ENCODE data around the gene FAM162B. TPM values are rescaled to one million over a fixed set of nuclear protein-coding genes. Genes with fewer than 3 reads are reported as not detected.
"Not testable (repeated sequence)": the region's sequence is repeated elsewhere in the genome, so short reads cannot be mapped to it uniquely, and the experiment has no call there.

The FAM162B gene
- total and polyA plus RNA-seq, 8 donors = 1.4 to 7.7 (median 3.2) TPM; not detected in 4

GRCh38 chr6:116762235-116762634 is 3.3 kb downstream of the FAM162B start:
- no peak overlapping the region for H3K4me3 ChIP-seq
- no peak overlapping the region for H3K27ac ChIP-seq
- 83 to 100% (median 89%) methylated on average over 1 of the region's 1 CpG for WGBS, 5 donors
- no peaks in the 10 kb centered on the region for H3K36me3 ChIP-seq
- DNase-seq = no peak
- intact Hi-C loops (cut with DNase I; ENCODE audit: low total_unique reads) = no loop called here
- no peak for TF ChIP-seq EP300 (IDR thresholded peaks at IDR 0.05)
- H3K27me3 ChIP-seq = peaks cover 0 to 34% (median 21%) of the 10 kb centered on the region in 3 donors
- no peaks in the 10 kb centered on the region for H3K9me3 ChIP-seq
- peaks cover 6 to 18% (median 15%) of the 10 kb centered on the region in 4 donors for H3K4me1 ChIP-seq

GRCh38 chr6:116761779-116762178 is 3.7 kb downstream of the FAM162B start:
- Histone ChIP-seq H3K27ac (no peak overlapping the region), H3K4me1 (peaks cover 6 to 18% (median 15%) of the 10 kb centered on the region in 4 donors), H3K4me3 (no peak overlapping the region), H3K36me3 (no peaks in the 10 kb centered on the region), H3K9me3 (no peaks in the 10 kb centered on the region), H3K27me3 (peaks cover 0 to 31% (median 21%) of the 10 kb centered on the region in 3 donors)
- no peak for DNase-seq
- intact Hi-C loops (cut with DNase I; ENCODE audit: low total_unique reads) = no loop called here
- WGBS, 5 donors = 51 to 74% (median 68%) methylated on average over 4 of the region's 4 CpGs
- TF ChIP-seq CTCF (IDR thresholded peaks at IDR 0.05) = no peak
- no peak for TF ChIP-seq POLR2A (IDR thresholded peaks at IDR 0.05)
- TF ChIP-seq EP300 (IDR thresholded peaks at IDR 0.05) = no peak
- no peak for TF ChIP-seq POLR2AphosphoS5 (IDR thresholded peaks at IDR 0.05)

- Histone ChIP-seq H3K27ac (no peak overlapping the region), H3K4me1 (no peaks in the 10 kb centered on the region), H3K9me3 (peaks cover 0 to 16% (median 4%) of the 10 kb centered on the region in 4 donors), H3K4me3 (no peak overlapping the region), H3K27me3 (no peaks in the 10 kb centered on the region), H3K36me3 (no peaks in the 10 kb centered on the region)
- no peak for TF ChIP-seq EP300 (IDR thresholded peaks at IDR 0.05)
- TF ChIP-seq POLR2A (IDR thresholded peaks at IDR 0.05) = no peak
- no peak for TF ChIP-seq CTCF (IDR thresholded peaks at IDR 0.05)
- no peak for TF ChIP-seq POLR2AphosphoS5 (IDR thresholded peaks at IDR 0.05)
- intact Hi-C loops (cut with DNase I; ENCODE audit: low total_unique reads) = no loop called here
- DNase-seq = no peak
- WGBS, 5 donors = 39 to 76% (median 62%) methylated on average over 5 of the region's 5 CpGs
These were observed 20.3 kb downstream of the FAM162B start for GRCh38 chr6:116745176-116745575.

GRCh38 chr6:116741571-116741970 is 23.9 kb downstream of the FAM162B start:
- no peak for DNase-seq
- intact Hi-C loops (cut with DNase I; ENCODE audit: low total_unique reads) = no loop called here
- H3K4me3 ChIP-seq = no peak overlapping the region
- H3K4me1 ChIP-seq = no peaks in the 10 kb centered on the region
- peaks cover 0 to 8% (median 2%) of the 10 kb centered on the region in 4 donors for H3K36me3 ChIP-seq
- WGBS, 5 donors = 55 to 85% (median 78%) methylated on average over 1 of the region's 1 CpG
- TF ChIP-seq POLR2A (IDR thresholded peaks at IDR 0.05) (no peak), POLR2AphosphoS5 (IDR thresholded peaks at IDR 0.05) (no peak), EP300 (IDR thresholded peaks at IDR 0.05) (no peak)
- peaks cover 0 to 28% (median 13%) of the 10 kb centered on the region in 4 donors for H3K9me3 ChIP-seq
- no peak overlapping the region for H3K27ac ChIP-seq
- H3K27me3 ChIP-seq = no peaks in the 10 kb centered on the region

GRCh38 chr6:116740486-116740885 is 25.0 kb downstream of the FAM162B start:
- 90 to 97% (median 93%) methylated on average over 3 of the region's 3 CpGs for WGBS, 5 donors
- intact Hi-C loops (cut with DNase I; ENCODE audit: low total_unique reads); H3K27ac ChIP-seq: not testable (repeated sequence)

GRCh38 chr6:116737004-116737403 is 28.5 kb downstream of the FAM162B start:
- TF ChIP-seq EP300 (IDR thresholded peaks at IDR 0.05) (no peak), POLR2A (IDR thresholded peaks at IDR 0.05) (no peak), POLR2AphosphoS5 (IDR thresholded peaks at IDR 0.05) (no peak), CTCF (IDR thresholded peaks at IDR 0.05) (no peak)
- DNase-seq = no peak
- Histone ChIP-seq H3K9me3 (peaks cover 0 to 26% (median 12%) of the 10 kb centered on the region in 4 donors), H3K36me3 (peaks cover 0 to 29% (median 25%) of the 10 kb centered on the region in 4 donors), H3K27me3 (no peaks in the 10 kb centered on the region), H3K4me1 (no peaks in the 10 kb centered on the region), H3K4me3 (no peak overlapping the region), H3K27ac (no peak overlapping the region)
- WGBS, 5 donors = 96 to 99% (median 97%) methylated on average over 3 of the region's 3 CpGs
- intact Hi-C loops (cut with DNase I; ENCODE audit: low total_unique reads) = no loop called here

More at GRCh38 chr6:116740486-116740885, 25.0 kb downstream of the FAM162B start:
- not testable (repeated sequence) for H3K4me1 ChIP-seq, H3K4me3 ChIP-seq, H3K36me3 ChIP-seq, DNase-seq, H3K27me3 ChIP-seq
- H3K9me3 ChIP-seq = peaks cover 0 to 37% (median 12%) of the 10 kb centered on the region in 4 donors
